Pancreas (tissue), 10 donors: Measurements from ENCODE around the gene EMC9. TPM values are rescaled to one million over a fixed set of nuclear protein-coding genes. Genes with fewer than 3 reads are reported as not detected.

Experiments used
- ATAC-seq, 4 donors: fragments of 200-7000 bp; cut with Tn5 transposase; one replicate each; pipeline versions ENCODE4 v1.8.0 to v1.9.1; 2020; ENCODE audit warnings: mild to moderate bottlenecking in 4 of 4, moderate library complexity in 4 of 4
- DNase-seq, 6 donors: peaks; one replicate each; pipeline ENCODE4 v3.0.0-alpha.2; 2020
- FAIRE-seq: peaks from 2 replicates; lab custom pipeline; 2012; peaks lifted over from hg19 to GRCh38; lab: Jason Lieb, UNC
- H3K27ac ChIP-seq, 4 donors: fragments of 200-600 bp; sonication (generic); 1 replicate in 3 of 4; 2 replicates in 1 of 4; pipeline versions ENCODE4 v1.5.0 to v1.8.0; 2020
- H3K27me3 ChIP-seq, 4 donors: fragments of 200-600 bp; one replicate each; pipeline ENCODE4 v1.8.0; 2021
- H3K36me3 ChIP-seq, 3 donors: fragments of 200-600 bp; sonication (generic) in 1 of 3; one replicate each; pipeline versions ENCODE4 v1.5.0 to v1.8.0; 2020 to 2021
- H3K4me1 ChIP-seq, 3 donors: fragments of 200-600 bp; one replicate each; pipeline ENCODE4 v1.8.0; 2021
- H3K4me3 ChIP-seq, 4 donors: fragments of 200-600 bp; sonication (generic) in 2 of 4; one replicate each; pipeline versions ENCODE4 v1.5.0 to v1.8.0; 2020 to 2021
- H3K9me3 ChIP-seq, 4 donors: fragments of 200-600 bp; one replicate each; pipeline ENCODE4 v1.8.0; 2021
- WGBS, 2 donors: extraction: QIAGEN DNeasy Blood & Tissue Kit; methylation state at CpG; one replicate each; pipeline ENCODE4 v1.1.7; 2013; 5-methylcytosine and 5-hydroxymethylcytosine counted together
- intact Hi-C, 3 donors: fragments of 100-400 bp; cut with DNase I; formaldehyde crosslinking; loops; one replicate each; pipeline versions ENCODE4 v1.11.1 to v1.14.2; 2022
- polyA plus RNA-seq, 2 donors: library from polyadenylated mRNA; stranded (reverse); fragments of 200-250 nt; gene quantifications; one replicate each; pipeline ENCODE4 v1.2.3, GENCODE V29; 2013
- total RNA-seq, 6 donors: library from RNA; stranded (reverse); fragmentation: NEBNext Ultra II Directional in 4 of 6; extraction: Animal tissue kit (Norgen Biotek cat#: 25700) in 4 of 6; gene quantifications; one replicate each; pipeline versions ENCODE4 v1.2.1 to v1.2.4, GENCODE V29; 2021 to 2023
- TF ChIP-seq, protein P1 (sequence below), 4 donors: fragments of 200-600 bp; sonication (generic) in 3 of 4; IDR thresholded peaks; one replicate each; pipeline versions ENCODE4 v1.5.0 to v1.8.0; 2021; ENCODE audit warnings: antibody characterized with exemption in 4 of 4
- donor health status: healthy with polysubstance abuse.
- donor health status: DM: no; HTN: no; CAD: no; lungs with moderate emphysema.
- donor health status: DM: no; HTN: no; CAD: no.
- donor health status: control.
- donor health status: control.
- donor health status: Bipolar disorder and iron deficiency.
- donor health status: DM: yes; HTN: yes; CAD: no.
- donor health status: DM: no; HTN: no; CAD: no.
- donor health status: DM: no; HTN: no; CAD: no.
- donor health status: DM: yes; HTN: yes; CAD: no.

EMC9 gene
- total and polyA plus RNA-seq, 8 donors = 8.1 to 72.6 (median 14.1) TPM

DNA sequence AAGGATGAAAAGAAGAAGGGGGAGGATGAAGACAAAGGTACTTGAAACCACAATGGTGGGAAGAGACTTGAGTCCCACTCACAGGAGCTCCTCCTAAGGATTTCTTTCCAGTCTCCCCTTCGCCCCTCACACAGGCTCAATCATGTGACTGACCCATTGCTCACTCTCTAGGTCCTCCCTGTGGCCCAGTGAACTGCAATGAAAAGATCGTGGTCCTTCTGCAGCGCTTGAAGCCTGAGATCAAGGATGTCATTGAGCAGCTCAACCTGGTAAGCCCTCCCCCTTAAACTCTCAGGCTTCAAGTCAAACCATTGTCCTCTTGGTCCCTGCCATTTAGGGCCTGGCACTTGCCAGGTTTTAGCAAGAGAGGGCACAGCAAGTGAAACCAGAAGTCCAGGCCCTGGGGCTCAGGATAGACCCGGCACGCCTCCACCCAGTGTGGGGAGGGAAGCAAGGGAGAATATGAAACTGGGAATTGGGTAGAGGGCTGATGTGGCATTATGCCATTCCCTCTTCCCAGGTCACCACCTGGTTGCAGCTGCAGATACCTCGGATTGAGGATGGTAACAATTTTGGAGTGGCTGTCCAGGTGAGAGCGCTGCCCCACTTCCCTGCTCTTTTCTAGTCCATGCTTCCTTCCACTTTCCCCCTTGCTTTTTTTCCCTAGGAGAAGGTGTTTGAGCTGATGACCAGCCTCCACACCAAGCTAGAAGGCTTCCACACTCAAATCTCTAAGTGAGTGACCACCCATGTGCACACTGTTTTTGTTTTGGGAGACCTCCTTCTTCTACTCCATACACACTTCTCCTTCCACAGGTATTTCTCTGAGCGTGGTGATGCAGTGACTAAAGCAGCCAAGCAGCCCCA lies 3.6 kb downstream of the EMC9 start:
- DNase-seq (peak in 1 of 6 donors; percentile 32), ATAC-seq (no peak), FAIRE-seq (no peak)
- TF ChIP-seq, protein P1, sequence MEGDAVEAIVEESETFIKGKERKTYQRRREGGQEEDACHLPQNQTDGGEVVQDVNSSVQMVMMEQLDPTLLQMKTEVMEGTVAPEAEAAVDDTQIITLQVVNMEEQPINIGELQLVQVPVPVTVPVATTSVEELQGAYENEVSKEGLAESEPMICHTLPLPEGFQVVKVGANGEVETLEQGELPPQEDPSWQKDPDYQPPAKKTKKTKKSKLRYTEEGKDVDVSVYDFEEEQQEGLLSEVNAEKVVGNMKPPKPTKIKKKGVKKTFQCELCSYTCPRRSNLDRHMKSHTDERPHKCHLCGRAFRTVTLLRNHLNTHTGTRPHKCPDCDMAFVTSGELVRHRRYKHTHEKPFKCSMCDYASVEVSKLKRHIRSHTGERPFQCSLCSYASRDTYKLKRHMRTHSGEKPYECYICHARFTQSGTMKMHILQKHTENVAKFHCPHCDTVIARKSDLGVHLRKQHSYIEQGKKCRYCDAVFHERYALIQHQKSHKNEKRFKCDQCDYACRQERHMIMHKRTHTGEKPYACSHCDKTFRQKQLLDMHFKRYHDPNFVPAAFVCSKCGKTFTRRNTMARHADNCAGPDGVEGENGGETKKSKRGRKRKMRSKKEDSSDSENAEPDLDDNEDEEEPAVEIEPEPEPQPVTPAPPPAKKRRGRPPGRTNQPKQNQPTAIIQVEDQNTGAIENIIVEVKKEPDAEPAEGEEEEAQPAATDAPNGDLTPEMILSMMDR (IDR thresholded peaks at IDR 0.05) = no peak
- Histone ChIP-seq H3K9me3 (no peaks in the 10 kb centered on the region), H3K27me3 (no peaks in the 10 kb centered on the region), H3K4me1 (peaks cover 7 to 24% (median 23%) of the 10 kb centered on the region in 3 donors), H3K4me3 (no peak overlapping the region), H3K36me3 (peaks cover 0 to 20% (median 7%) of the 10 kb centered on the region in 3 donors), H3K27ac (no peak overlapping the region)
- intact Hi-C loops = no loop called here
- WGBS, 2 donors = 84 to 91% methylated on average over 8 of the region's 8 CpGs

- no peak for ATAC-seq
- Histone ChIP-seq H3K27me3 (no peaks in the 10 kb centered on the region), H3K27ac (peak overlapping the region; percentile 70 to 95 (median 82)), H3K36me3 (peaks cover 0 to 20% (median 7%) of the 10 kb centered on the region in 3 donors), H3K4me1 (peaks cover 14 to 31% (median 22%) of the 10 kb centered on the region in 3 donors), H3K9me3 (no peaks in the 10 kb centered on the region), H3K4me3 (peak overlapping the region; percentile 90 to 96 (median 93))
- WGBS, 2 donors = 13 to 21% methylated on average over 13 of the region's 13 CpGs
- TF ChIP-seq, protein P1 (IDR thresholded peaks at IDR 0.05) = no peak
- no peak for FAIRE-seq
- no peak for DNase-seq
- intact Hi-C loops = no loop called here
Observed at GRCh38 chr14:24136684-24137528, 4.5 kb downstream of the EMC9 start.

DNA sequence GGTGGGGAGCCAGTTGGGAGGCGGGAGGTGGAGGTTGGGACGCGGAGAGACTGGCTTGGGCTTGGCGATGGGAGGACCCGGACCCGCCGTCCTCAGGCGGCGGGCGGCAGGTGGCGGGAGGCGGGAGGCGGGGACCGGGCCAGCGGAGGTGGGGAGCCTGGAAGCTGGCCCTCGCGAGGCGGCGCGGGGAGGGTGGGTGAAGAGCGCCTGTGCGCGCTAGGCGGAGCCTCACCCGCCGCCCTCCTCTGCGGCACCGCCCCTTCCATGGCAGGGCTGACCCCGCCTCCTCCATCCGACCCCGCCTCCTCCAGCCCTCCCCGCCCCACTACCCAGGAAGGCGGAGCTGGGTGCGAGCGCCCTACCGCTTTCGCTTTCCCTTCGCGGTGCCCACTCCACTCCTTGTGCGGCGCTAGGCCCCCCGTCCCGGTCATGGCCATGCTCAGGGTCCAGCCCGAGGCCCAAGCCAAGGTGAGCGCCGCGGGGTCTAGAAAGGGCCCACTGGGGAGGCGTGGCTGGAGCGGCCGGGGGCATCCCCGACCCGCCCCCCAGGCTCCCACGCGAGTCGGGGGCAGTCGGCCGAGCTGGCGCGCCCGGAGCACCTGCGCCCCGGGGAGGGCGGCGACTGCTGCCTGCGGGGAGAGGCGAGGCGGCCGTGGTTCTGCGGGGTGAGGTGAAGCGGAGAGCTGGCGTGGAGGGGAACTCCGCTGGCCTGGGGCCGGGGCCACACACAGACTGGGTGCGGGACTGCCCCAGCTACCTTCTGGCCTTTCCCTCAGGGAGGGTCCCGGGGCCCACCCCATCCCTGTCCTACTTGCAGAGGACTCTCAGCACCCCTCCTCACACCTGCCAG lies 5.3 kb downstream of the EMC9 start, which contains the start of gene PSME1:
Gene PSME1, plus strand, starts transcription at position 361 of the 850 bp plus-strand sequence. Its CDS starts 69 bp downstream, at position 430.
- DNase-seq = peak; percentile 94 to 98 (median 96)
- H3K9me3 ChIP-seq = no peaks in the 10 kb centered on the region
- peaks cover 0 to 20% (median 7%) of the 10 kb centered on the region in 3 donors for H3K36me3 ChIP-seq
- peak within 1 kb of the TSS; percentile 70 to 95 (median 82) for H3K27ac ChIP-seq
- FAIRE-seq = no peak
- 0% methylated on average over 48 to 73 of the region's 75 CpGs for WGBS, 2 donors
- intact Hi-C loops = no loop called here
- no peaks in the 10 kb centered on the region for H3K27me3 ChIP-seq
- H3K4me1 ChIP-seq = peaks cover 21 to 39% (median 30%) of the 10 kb centered on the region in 3 donors
- H3K4me3 ChIP-seq = peak within 1 kb of the TSS; percentile 90 to 96 (median 93)
- TF ChIP-seq, protein P1 (IDR thresholded peaks at IDR 0.05) = no peak
- ATAC-seq = peak; percentile 88 to 95 (median 90)

DNA sequence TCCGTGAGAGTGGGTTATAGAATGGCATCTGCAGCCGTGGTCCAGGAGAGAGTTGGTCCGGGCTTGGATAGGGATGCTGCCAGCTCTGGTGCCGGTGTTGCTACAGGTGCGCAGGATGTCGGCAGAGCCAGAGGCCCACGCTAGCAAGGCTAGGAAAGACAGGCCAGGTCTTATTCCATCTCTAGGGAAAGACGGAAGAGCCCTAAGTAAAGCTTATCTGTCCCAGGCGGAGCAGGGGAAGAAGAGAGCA lies 5.9 kb downstream of the EMC9 start:
- Histone ChIP-seq H3K4me3 (peak overlapping the region; percentile 90 to 96 (median 93)), H3K4me1 (peaks cover 25 to 45% (median 35%) of the 10 kb centered on the region in 3 donors), H3K36me3 (peaks cover 0 to 20% (median 7%) of the 10 kb centered on the region in 3 donors), H3K9me3 (no peaks in the 10 kb centered on the region), H3K27me3 (no peaks in the 10 kb centered on the region), H3K27ac (peak overlapping the region; percentile 70 to 95 (median 82))
- FAIRE-seq (no peak), DNase-seq (no peak), ATAC-seq (peak in 1 of 4 donors; percentile 11)
- intact Hi-C loops = no loop called here
- 1% methylated on average over 9 of the region's 9 CpGs for WGBS, 2 donors
- TF ChIP-seq, protein P1 (IDR thresholded peaks at IDR 0.05) = no peak
